Measurements from ENCODE around the gene ZNF792. TPM values are rescaled to one million over a fixed set of nuclear protein-coding genes. Genes with fewer than 3 reads are reported as not detected.

Gene ZNF792
- polyA plus RNA-seq, 1 donor from 2014 or later: 3.7 TPM

- TF ChIP-seq RAD21 (conservative IDR thresholded peaks at IDR 0.05): no peak
- TF ChIP-seq, protein P1, sequence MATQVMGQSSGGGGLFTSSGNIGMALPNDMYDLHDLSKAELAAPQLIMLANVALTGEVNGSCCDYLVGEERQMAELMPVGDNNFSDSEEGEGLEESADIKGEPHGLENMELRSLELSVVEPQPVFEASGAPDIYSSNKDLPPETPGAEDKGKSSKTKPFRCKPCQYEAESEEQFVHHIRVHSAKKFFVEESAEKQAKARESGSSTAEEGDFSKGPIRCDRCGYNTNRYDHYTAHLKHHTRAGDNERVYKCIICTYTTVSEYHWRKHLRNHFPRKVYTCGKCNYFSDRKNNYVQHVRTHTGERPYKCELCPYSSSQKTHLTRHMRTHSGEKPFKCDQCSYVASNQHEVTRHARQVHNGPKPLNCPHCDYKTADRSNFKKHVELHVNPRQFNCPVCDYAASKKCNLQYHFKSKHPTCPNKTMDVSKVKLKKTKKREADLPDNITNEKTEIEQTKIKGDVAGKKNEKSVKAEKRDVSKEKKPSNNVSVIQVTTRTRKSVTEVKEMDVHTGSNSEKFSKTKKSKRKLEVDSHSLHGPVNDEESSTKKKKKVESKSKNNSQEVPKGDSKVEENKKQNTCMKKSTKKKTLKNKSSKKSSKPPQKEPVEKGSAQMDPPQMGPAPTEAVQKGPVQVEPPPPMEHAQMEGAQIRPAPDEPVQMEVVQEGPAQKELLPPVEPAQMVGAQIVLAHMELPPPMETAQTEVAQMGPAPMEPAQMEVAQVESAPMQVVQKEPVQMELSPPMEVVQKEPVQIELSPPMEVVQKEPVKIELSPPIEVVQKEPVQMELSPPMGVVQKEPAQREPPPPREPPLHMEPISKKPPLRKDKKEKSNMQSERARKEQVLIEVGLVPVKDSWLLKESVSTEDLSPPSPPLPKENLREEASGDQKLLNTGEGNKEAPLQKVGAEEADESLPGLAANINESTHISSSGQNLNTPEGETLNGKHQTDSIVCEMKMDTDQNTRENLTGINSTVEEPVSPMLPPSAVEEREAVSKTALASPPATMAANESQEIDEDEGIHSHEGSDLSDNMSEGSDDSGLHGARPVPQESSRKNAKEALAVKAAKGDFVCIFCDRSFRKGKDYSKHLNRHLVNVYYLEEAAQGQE (IDR thresholded peaks at IDR 0.05; ENCODE audit: borderline replicate concordance): no peak
- no peak for TF ChIP-seq EP300 (conservative IDR thresholded peaks at IDR 0.05; ENCODE audit: poor library complexity, severe bottlenecking)
- no peak for TF ChIP-seq EZH2 (IDR thresholded peaks at IDR 0.05; ENCODE audit: borderline replicate concordance, insufficient read depth, low read length, poor library complexity, severe bottlenecking)
- no peak for TF ChIP-seq MXI1 (conservative IDR thresholded peaks at IDR 0.05; ENCODE audit: poor library complexity, severe bottlenecking)
- no peak for TF ChIP-seq TAF1 (IDR thresholded peaks at IDR 0.05; ENCODE audit: low read depth)
- no peak for TF ChIP-seq SMC3 (conservative IDR thresholded peaks at IDR 0.05; ENCODE audit: poor library complexity)
- TF ChIP-seq POLR2AphosphoS5 (IDR thresholded peaks at IDR 0.05): no peak
- TF ChIP-seq, protein P2, sequence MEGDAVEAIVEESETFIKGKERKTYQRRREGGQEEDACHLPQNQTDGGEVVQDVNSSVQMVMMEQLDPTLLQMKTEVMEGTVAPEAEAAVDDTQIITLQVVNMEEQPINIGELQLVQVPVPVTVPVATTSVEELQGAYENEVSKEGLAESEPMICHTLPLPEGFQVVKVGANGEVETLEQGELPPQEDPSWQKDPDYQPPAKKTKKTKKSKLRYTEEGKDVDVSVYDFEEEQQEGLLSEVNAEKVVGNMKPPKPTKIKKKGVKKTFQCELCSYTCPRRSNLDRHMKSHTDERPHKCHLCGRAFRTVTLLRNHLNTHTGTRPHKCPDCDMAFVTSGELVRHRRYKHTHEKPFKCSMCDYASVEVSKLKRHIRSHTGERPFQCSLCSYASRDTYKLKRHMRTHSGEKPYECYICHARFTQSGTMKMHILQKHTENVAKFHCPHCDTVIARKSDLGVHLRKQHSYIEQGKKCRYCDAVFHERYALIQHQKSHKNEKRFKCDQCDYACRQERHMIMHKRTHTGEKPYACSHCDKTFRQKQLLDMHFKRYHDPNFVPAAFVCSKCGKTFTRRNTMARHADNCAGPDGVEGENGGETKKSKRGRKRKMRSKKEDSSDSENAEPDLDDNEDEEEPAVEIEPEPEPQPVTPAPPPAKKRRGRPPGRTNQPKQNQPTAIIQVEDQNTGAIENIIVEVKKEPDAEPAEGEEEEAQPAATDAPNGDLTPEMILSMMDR (IDR thresholded peaks at IDR 0.05; ENCODE audit: poor library complexity, severe bottlenecking): no peak
- no peak overlapping the region for H3K4me3 ChIP-seq (ENCODE audit: low read length)
- no peak overlapping the region for H3K4me2 ChIP-seq (ENCODE audit: low read length)
Measured at GRCh38 chr19:34983786-34984185, 19.8 kb upstream of the ZNF792 start.

GRCh38 chr19:34982275-34982674 lies 18.2 kb upstream of the ZNF792 start:
- H3K9me2 ChIP-seq (ENCODE audit: insufficient read depth, low read length): no peaks in the 10 kb centered on the region
- no peak overlapping the region for H3K4me2 ChIP-seq (ENCODE audit: low read length)
- no peak overlapping the region for H3K4me3 ChIP-seq (ENCODE audit: low read length)
- TF ChIP-seq MXI1 (conservative IDR thresholded peaks at IDR 0.05; ENCODE audit: poor library complexity, severe bottlenecking) (no peak), RAD21 (conservative IDR thresholded peaks at IDR 0.05) (no peak), EP300 (conservative IDR thresholded peaks at IDR 0.05; ENCODE audit: poor library complexity, severe bottlenecking) (no peak), EZH2 (IDR thresholded peaks at IDR 0.05; ENCODE audit: borderline replicate concordance, insufficient read depth, low read length, poor library complexity, severe bottlenecking) (no peak), POLR2AphosphoS5 (IDR thresholded peaks at IDR 0.05) (no peak), SMC3 (conservative IDR thresholded peaks at IDR 0.05; ENCODE audit: poor library complexity) (no peak), TAF1 (IDR thresholded peaks at IDR 0.05; ENCODE audit: low read depth) (no peak)
- TF ChIP-seq, protein P1 (IDR thresholded peaks at IDR 0.05; ENCODE audit: borderline replicate concordance): no peak
- TF ChIP-seq, protein P2 (IDR thresholded peaks at IDR 0.05; ENCODE audit: poor library complexity, severe bottlenecking): no peak
- no peaks in the 10 kb centered on the region for H3K79me2 ChIP-seq (replicated peaks; ENCODE audit: insufficient read depth, low read length)
- no peaks in the 10 kb centered on the region for H3K27me3 ChIP-seq (ENCODE audit: insufficient read depth, low read depth, low read length)
- no peak overlapping the region for H3K27ac ChIP-seq (ENCODE audit: low read length)
- H3K9ac ChIP-seq (ENCODE audit: low read length): no peak overlapping the region
- no peak overlapping the region for H2AFZ ChIP-seq (ENCODE audit: low read depth, low read length)
- no peaks in the 10 kb centered on the region for H3K9me3 ChIP-seq (ENCODE audit: low read length)
- H3F3A ChIP-seq (ENCODE audit: insufficient read depth, low read length, poor library complexity, severe bottlenecking): no peaks in the 10 kb centered on the region
- no peaks in the 10 kb centered on the region for H3K36me3 ChIP-seq (ENCODE audit: insufficient read depth, low read length)
- no peaks in the 10 kb centered on the region for H4K20me1 ChIP-seq (ENCODE audit: insufficient read depth)

More at GRCh38 chr19:34983786-34984185, 19.8 kb upstream of the ZNF792 start:
- Histone ChIP-seq H3K9me2 (ENCODE audit: insufficient read depth, low read length) (no peaks in the 10 kb centered on the region), H4K20me1 (ENCODE audit: insufficient read depth) (no peaks in the 10 kb centered on the region), H3K27ac (ENCODE audit: low read length) (no peak overlapping the region), H3F3A (ENCODE audit: insufficient read depth, low read length, poor library complexity, severe bottlenecking) (no peaks in the 10 kb centered on the region), H3K27me3 (ENCODE audit: insufficient read depth, low read depth, low read length) (no peaks in the 10 kb centered on the region), H3K36me3 (ENCODE audit: insufficient read depth, low read length) (no peaks in the 10 kb centered on the region), H3K9me3 (ENCODE audit: low read length) (no peaks in the 10 kb centered on the region), H3K9ac (ENCODE audit: low read length) (no peak overlapping the region), H2AFZ (ENCODE audit: low read depth, low read length) (no peak overlapping the region), H3K79me2 (replicated peaks; ENCODE audit: insufficient read depth, low read length) (no peaks in the 10 kb centered on the region)

All from neural cell (in vitro differentiated cells).